ENCODE data around the gene ATP7B.

ATP7B gene

GRCh38 chr13:52011632-52012511 is 622 bp upstream of the ATP7B start, which contains the start of gene ALG11:
TSS of gene ALG11 (plus strand) at chr13:52012398. CDS start at chr13:52012419, 21 bp downstream.
- no peak for TF ChIP-seq GABPA (IDR thresholded peaks at IDR 0.05; ENCODE audit: low read depth)
- TF ChIP-seq POLR2AphosphoS5 (IDR thresholded peaks at IDR 0.05; ENCODE audit: low read depth), result peak; percentile 78; the same call in 1 of the 2 replicates
- H3K4me3 ChIP-seq (replicated peaks; ENCODE audit: insufficient read depth, low read length), result peak within 1 kb of the TSS; percentile 100
- peak; percentile 83 to 100 for DNase-seq (ENCODE audit: low read depth in 1 of 2, low spot score in 1 of 2)
- H3K27ac ChIP-seq (replicated peaks), result peak within 1 kb of the TSS; percentile 71
- peaks cover 46% of the 10 kb centered on the region for H3K27me3 ChIP-seq (ENCODE audit: insufficient read depth, poor library complexity, severe bottlenecking)

GRCh38 chr13:52009946-52010345 is 1.3 kb downstream of the ATP7B start:
- Histone ChIP-seq H3K27me3 (ENCODE audit: insufficient read depth, poor library complexity, severe bottlenecking) (peaks cover 57% of the 10 kb centered on the region), H3K4me3 (replicated peaks; ENCODE audit: insufficient read depth, low read length) (no peak overlapping the region), H3K27ac (replicated peaks) (no peak overlapping the region)
- TF ChIP-seq CTCF (IDR thresholded peaks at IDR 0.05; ENCODE audit: insufficient read depth, low read length) (no peak), REST (IDR thresholded peaks at IDR 0.05; ENCODE audit: insufficient replicate concordance, low read depth) (no peak), POLR2AphosphoS5 (IDR thresholded peaks at IDR 0.05; ENCODE audit: low read depth) (no peak), SPI1 (IDR thresholded peaks at IDR 0.05; ENCODE audit: borderline replicate concordance, low read depth) (no peak)
- DNase-seq (ENCODE audit: low read depth in 1 of 2, low spot score in 1 of 2), result no peak

GRCh38 chr13:52006523-52007245 is 4.6 kb downstream of the ATP7B start:
- H3K27ac ChIP-seq (replicated peaks), result no peak overlapping the region
- no peak overlapping the region for H3K4me3 ChIP-seq (replicated peaks; ENCODE audit: insufficient read depth, low read length)
- peaks cover 57% of the 10 kb centered on the region for H3K27me3 ChIP-seq (ENCODE audit: insufficient read depth, poor library complexity, severe bottlenecking)
- no peak for DNase-seq (ENCODE audit: low read depth in 1 of 2, low spot score in 1 of 2)
- no peak for TF ChIP-seq CTCF (IDR thresholded peaks at IDR 0.05; ENCODE audit: insufficient read depth, low read length)
- no peak for TF ChIP-seq GABPA (IDR thresholded peaks at IDR 0.05; ENCODE audit: low read depth)
- TF ChIP-seq SPI1 (IDR thresholded peaks at IDR 0.05; ENCODE audit: borderline replicate concordance, low read depth), result no peak
- no peak for TF ChIP-seq REST (IDR thresholded peaks at IDR 0.05; ENCODE audit: insufficient replicate concordance, low read depth)
- TF ChIP-seq POLR2AphosphoS5 (IDR thresholded peaks at IDR 0.05; ENCODE audit: low read depth), result no peak

- no peak for DNase-seq (ENCODE audit: low read depth in 1 of 2, low spot score in 1 of 2)
- Histone ChIP-seq H3K27me3 (ENCODE audit: insufficient read depth, poor library complexity, severe bottlenecking) (peaks cover 50% of the 10 kb centered on the region), H3K27ac (replicated peaks) (no peak overlapping the region), H3K4me3 (replicated peaks; ENCODE audit: insufficient read depth, low read length) (no peak overlapping the region)
- TF ChIP-seq CTCF (IDR thresholded peaks at IDR 0.05; ENCODE audit: insufficient read depth, low read length) (no peak), SPI1 (IDR thresholded peaks at IDR 0.05; ENCODE audit: borderline replicate concordance, low read depth) (no peak), REST (IDR thresholded peaks at IDR 0.05; ENCODE audit: insufficient replicate concordance, low read depth) (no peak), GABPA (IDR thresholded peaks at IDR 0.05; ENCODE audit: low read depth) (no peak), POLR2AphosphoS5 (IDR thresholded peaks at IDR 0.05; ENCODE audit: low read depth) (no peak)
Observed at GRCh38 chr13:52005841-52006522, 5.3 kb downstream of the ATP7B start.
